Peyer's patch (tissue), 4 donors: ENCODE data around the gene SEC24A. TPM values are rescaled to one million over a fixed set of nuclear protein-coding genes. Genes with fewer than 3 reads are reported as not detected.
"Not testable (repeated sequence)": the region's sequence is repeated elsewhere in the genome, so short reads cannot be mapped to it uniquely, and the experiment has no call there.

Experiments
- DNase-seq, 3 donors: peaks; one replicate each; pipeline ENCODE4 v3.0.0-alpha.2; 2017 to 2019
- H3K27ac ChIP-seq, 4 donors: fragments of 200-600 bp; sonication (generic); one replicate each; pipeline ENCODE4 v1.5.1; 2016 to 2019
- H3K27me3 ChIP-seq, 2 donors: fragments of 200-600 bp; sonication (generic); one replicate each; pipeline ENCODE4 v1.5.1; 2019
- H3K36me3 ChIP-seq, 3 donors: fragments of 200-600 bp; sonication (generic); one replicate each; pipeline ENCODE4 v1.5.1; 2016 to 2019
- H3K4me1 ChIP-seq, 4 donors: fragments of 200-600 bp; sonication (generic); one replicate each; pipeline ENCODE4 v1.5.1; 2016 to 2019
- H3K4me3 ChIP-seq, 4 donors: fragments of 200-600 bp; sonication (generic); 1 replicate in 3 of 4; 2 replicates in 1 of 4; pipeline ENCODE4 v1.5.1; 2016 to 2019; ENCODE audit warnings: mild to moderate bottlenecking in 1 of 4
- H3K9me3 ChIP-seq, 4 donors: fragments of 200-600 bp; sonication (generic); one replicate each; pipeline ENCODE4 v1.5.1; 2016 to 2019; ENCODE audit warnings: mild to moderate bottlenecking in 1 of 4
- POLR2A ChIP-seq, 2 donors: fragments of 450-650 bp; IDR thresholded peaks; one replicate each; pipeline ENCODE4 v1.5.1; 2017; ENCODE audit warnings: antibody characterized with exemption in 2 of 2, mild to moderate bottlenecking in 2 of 2, moderate library complexity in 2 of 2
- total RNA-seq, 4 donors: library from RNA; depleted of rRNA; stranded (reverse); fragments of >200 nt; gene quantifications; one replicate each; pipeline ENCODE4 v1.1.0, GENCODE V29; 2016
- TF ChIP-seq, protein P1 (sequence below), 6 experiments: fragments of 450-650 bp in 4 of 6; fragments of 200-600 bp in 2 of 6; sonication (generic) in 1 of 6; IDR thresholded peaks; one replicate each; pipeline ENCODE4 v1.5.1; 2017 to 2019; ENCODE audit warnings: antibody characterized with exemption in 6 of 6, mild to moderate bottlenecking in 3 of 6, moderate library complexity in 1 of 6

The SEC24A gene
- 10 to 100 TPM; 17.3 to 54.8 (median 40.4) TPM for total RNA-seq

DNA sequence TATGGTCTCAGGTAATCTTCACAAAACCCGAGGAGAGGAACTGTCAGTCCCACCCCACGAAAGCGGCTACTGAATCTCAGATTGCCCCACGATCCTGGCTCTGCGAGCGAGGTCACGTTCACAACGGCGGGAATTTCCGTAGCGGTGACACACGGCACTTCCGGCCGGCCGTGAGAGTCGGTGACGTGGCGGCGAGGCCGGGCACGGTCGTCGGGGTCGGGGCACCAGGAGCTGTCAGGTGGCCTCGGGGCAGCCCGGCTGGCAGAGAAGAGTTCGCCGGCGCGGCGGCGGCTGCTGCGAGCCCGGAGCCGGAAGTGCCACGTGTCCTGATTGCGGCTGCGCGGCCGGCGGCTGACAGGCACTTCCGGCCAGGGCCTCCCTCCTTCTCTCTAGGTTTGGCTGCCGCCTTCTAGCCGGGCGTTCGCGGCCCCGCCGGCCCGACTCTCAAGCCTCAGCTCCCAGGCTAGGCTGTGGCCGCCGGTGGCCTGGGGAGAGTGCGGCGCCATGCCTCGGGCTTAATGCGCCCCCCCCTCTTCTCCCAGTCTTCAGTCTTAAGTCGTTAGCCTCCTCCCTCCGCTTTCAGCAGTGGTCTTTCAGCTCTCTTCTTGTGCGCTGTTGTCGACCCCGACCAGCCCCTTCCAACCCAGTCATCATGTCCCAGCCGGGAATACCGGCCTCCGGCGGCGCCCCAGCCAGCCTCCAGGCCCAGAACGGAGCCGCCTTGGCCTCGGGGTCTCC is at the start of gene SEC24A:
Gene SEC24A, plus strand, starts transcription at position 361 of the 738 bp plus-strand sequence. Its CDS starts 292 bp downstream, at position 653.
- peak; percentile 60 to 85 for TF ChIP-seq POLR2A (IDR thresholded peaks at IDR 0.05)
- TF ChIP-seq, protein P1, sequence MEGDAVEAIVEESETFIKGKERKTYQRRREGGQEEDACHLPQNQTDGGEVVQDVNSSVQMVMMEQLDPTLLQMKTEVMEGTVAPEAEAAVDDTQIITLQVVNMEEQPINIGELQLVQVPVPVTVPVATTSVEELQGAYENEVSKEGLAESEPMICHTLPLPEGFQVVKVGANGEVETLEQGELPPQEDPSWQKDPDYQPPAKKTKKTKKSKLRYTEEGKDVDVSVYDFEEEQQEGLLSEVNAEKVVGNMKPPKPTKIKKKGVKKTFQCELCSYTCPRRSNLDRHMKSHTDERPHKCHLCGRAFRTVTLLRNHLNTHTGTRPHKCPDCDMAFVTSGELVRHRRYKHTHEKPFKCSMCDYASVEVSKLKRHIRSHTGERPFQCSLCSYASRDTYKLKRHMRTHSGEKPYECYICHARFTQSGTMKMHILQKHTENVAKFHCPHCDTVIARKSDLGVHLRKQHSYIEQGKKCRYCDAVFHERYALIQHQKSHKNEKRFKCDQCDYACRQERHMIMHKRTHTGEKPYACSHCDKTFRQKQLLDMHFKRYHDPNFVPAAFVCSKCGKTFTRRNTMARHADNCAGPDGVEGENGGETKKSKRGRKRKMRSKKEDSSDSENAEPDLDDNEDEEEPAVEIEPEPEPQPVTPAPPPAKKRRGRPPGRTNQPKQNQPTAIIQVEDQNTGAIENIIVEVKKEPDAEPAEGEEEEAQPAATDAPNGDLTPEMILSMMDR (IDR thresholded peaks at IDR 0.05): no peak
- Histone ChIP-seq H3K36me3 (peaks cover 0 to 4% (median 0%) of the 10 kb centered on the region in 3 donors), H3K27me3 (no peaks in the 10 kb centered on the region), H3K27ac (peak within 1 kb of the TSS; percentile 91 to 96 (median 92)), H3K9me3 (no peaks in the 10 kb centered on the region), H3K4me3 (peak within 1 kb of the TSS; percentile 74 to 93 (median 86)), H3K4me1 (peaks cover 0 to 28% (median 2%) of the 10 kb centered on the region in 4 donors)
- peak; percentile 85 to 96 (median 96) for DNase-seq

DNA sequence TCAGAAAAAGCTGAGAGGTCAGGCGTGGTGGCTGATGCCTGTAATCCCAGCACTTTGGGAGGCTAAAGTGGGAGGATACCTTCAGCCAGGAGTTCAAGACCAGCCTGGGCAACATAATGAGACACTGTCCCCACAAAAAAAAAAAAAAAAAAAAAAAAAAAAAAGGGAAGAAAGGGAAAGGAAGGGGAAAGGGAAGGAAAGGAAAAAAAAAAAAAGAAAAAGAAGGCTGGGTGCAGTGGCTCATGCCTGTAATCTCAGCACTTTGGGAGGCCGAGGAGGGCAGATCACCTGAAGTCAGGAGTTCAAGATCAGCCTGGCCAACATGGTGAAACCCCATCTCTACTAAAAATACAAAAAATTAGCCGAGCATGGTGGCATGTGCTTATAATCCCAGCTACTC is 48.8 kb upstream of the SEC24A start:
- H3K9me3 ChIP-seq, H3K4me3 ChIP-seq, H3K27ac ChIP-seq, H3K27me3 ChIP-seq, H3K4me1 ChIP-seq, DNase-seq: not testable (repeated sequence)
- H3K36me3 ChIP-seq: peaks cover 0 to 19% (median 0%) of the 10 kb centered on the region in 3 donors

DNA sequence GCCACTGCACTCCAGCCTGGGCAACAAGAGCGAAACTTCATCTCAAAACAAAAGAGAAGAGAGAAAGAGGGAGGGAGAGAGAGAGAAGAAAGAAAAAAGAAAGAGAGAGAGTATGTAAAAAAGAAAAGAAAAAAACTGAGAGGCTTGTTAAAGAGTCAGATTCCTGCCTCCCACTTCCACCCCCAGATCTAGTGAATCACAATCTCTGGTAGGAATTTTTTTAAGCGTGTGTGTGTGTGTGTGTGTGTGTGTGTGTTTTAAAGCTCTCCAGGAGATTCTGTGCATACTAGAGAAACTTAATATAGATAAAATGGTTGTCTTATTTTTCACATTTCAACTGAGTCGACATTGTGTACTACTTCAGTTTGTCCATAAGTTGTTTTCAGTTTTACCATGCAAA is 48.0 kb upstream of the SEC24A start:
- Histone ChIP-seq H3K27me3 (no peaks in the 10 kb centered on the region), H3K4me3 (no peak overlapping the region)
- TF ChIP-seq POLR2A (IDR thresholded peaks at IDR 0.05): no peak

DNA sequence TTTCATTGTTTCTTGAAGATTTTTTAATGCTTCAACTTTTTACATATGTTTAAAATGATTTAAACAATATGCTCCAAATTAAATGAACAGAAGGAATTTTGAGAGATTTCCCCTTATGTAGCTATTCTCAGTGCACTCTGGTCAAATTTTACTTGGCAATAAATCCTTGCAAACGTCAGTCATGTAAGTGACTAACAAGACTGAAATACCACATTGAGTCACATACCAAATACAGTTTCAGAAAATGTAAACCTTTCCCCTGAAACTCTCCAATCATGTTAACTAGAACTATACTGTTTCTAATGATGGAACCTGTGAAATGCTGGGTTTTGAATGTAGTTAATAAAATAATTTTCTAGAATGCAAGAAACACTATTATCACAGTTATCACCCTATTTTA is 45.5 kb upstream of the SEC24A start:
- Histone ChIP-seq H3K4me1 (no peaks in the 10 kb centered on the region), H3K4me3 (no peak overlapping the region), H3K27me3 (no peaks in the 10 kb centered on the region), H3K27ac (no peak overlapping the region), H3K9me3 (no peaks in the 10 kb centered on the region), H3K36me3 (peaks cover 0 to 51% (median 0%) of the 10 kb centered on the region in 3 donors)
- DNase-seq: no peak
- TF ChIP-seq, protein P1 (IDR thresholded peaks at IDR 0.05): no peak
- no peak for TF ChIP-seq POLR2A (IDR thresholded peaks at IDR 0.05)

More for the DNA sequence above, 48.0 kb upstream of the SEC24A start:
- H3K9me3 ChIP-seq: no peaks in the 10 kb centered on the region
- H3K27ac ChIP-seq: no peak overlapping the region
- no peak for DNase-seq
- H3K36me3 ChIP-seq: peaks cover 0 to 26% (median 0%) of the 10 kb centered on the region in 3 donors
- no peaks in the 10 kb centered on the region for H3K4me1 ChIP-seq

DNA sequence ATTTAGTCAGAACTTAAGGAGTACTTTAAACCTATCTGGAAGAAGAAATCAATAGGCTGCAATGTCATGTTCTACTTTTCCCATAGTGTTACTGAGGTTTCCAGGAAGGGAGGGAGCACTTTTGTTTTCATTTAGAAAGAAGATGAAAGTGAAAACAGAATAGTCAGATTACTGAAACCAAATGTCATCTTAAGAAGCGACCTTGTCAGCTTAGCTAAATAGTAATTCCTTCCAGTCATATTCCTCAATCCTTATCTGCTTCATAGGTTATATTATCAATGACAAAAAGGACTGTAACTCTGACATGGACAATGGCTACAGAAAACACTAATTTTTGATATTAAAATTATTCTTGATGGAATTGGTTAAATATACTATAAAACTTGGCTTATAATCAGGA is 43.7 kb upstream of the SEC24A start:
- TF ChIP-seq POLR2A (IDR thresholded peaks at IDR 0.05): no peak
- TF ChIP-seq, protein P1 (IDR thresholded peaks at IDR 0.05): no peak
- DNase-seq: no peak
- Histone ChIP-seq H3K4me1 (no peaks in the 10 kb centered on the region), H3K36me3 (peaks cover 0 to 68% (median 0%) of the 10 kb centered on the region in 3 donors), H3K4me3 (no peak overlapping the region), H3K27me3 (no peaks in the 10 kb centered on the region), H3K27ac (no peak overlapping the region), H3K9me3 (no peaks in the 10 kb centered on the region)

DNA sequence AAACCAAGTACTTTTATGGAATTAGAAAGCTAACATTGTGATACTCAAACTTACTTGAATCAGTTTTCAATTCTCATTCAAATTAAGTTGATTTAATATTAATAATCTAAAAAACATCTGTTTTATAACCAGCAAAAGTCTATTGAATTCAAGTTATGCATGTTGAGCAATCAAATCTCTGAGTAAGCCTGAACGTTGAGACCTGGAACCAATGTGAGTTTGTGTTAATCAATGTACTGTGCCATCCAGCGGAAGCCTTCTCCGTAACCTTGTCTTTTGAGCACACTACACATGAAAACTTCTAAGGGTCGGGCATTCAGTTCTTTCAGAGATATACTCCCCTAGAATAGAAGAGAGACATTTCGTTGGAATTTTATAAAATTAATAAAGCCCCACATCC is 41.9 kb upstream of the SEC24A start:
- H3K36me3 ChIP-seq: peaks cover 0 to 78% (median 0%) of the 10 kb centered on the region in 3 donors
- H3K9me3 ChIP-seq: no peaks in the 10 kb centered on the region
- DNase-seq: no peak
- no peaks in the 10 kb centered on the region for H3K27me3 ChIP-seq
- no peak overlapping the region for H3K27ac ChIP-seq
- no peaks in the 10 kb centered on the region for H3K4me1 ChIP-seq
- TF ChIP-seq POLR2A (IDR thresholded peaks at IDR 0.05): no peak
- TF ChIP-seq, protein P1 (IDR thresholded peaks at IDR 0.05): no peak
- H3K4me3 ChIP-seq: no peak overlapping the region
